DMS153 (cell line): ENCODE data around the gene XYLT1.

ENCODE experiments used
- DNase-seq: peaks from one replicate; lab custom pipeline; 2025; lab: John Stamatoyannopoulos, UW

Gene XYLT1

GRCh38 chr16:17459903-17460521 lies 10.7 kb downstream of the XYLT1 start:
- no peak for DNase-seq

GRCh38 chr16:17457997-17458396 lies 12.8 kb downstream of the XYLT1 start:
- no peak for DNase-seq

GRCh38 chr16:17457513-17457912 lies 13.2 kb downstream of the XYLT1 start:
- no peak for DNase-seq

- no peak for DNase-seq
These were observed 16.5 kb downstream of the XYLT1 start for GRCh38 chr16:17454162-17454730.

- no peak for DNase-seq
These were observed 17.3 kb downstream of the XYLT1 start for GRCh38 chr16:17453364-17454038.

- no peak for DNase-seq
These were observed 17.8 kb downstream of the XYLT1 start for GRCh38 chr16:17452922-17453321.

DNA sequence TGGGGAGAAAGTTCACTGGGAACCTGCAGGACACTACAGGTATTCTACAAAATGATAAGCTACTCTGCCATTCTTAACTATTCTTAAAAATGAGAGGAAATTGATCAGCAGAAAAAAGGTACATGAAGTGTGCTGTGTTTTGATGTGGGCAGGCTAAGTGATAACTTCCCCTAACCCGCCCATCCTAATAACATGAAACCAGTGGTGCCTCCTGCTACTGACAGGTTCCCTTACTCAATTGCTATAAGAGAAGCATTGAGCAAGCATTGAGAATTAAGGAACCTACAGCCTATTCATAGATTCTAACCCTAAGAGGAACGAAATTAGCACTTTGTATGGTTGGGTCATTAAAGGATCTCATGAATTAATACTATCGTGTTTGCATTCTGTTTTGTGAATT lies 18.9 kb downstream of the XYLT1 start:
- no peak for DNase-seq

DNA sequence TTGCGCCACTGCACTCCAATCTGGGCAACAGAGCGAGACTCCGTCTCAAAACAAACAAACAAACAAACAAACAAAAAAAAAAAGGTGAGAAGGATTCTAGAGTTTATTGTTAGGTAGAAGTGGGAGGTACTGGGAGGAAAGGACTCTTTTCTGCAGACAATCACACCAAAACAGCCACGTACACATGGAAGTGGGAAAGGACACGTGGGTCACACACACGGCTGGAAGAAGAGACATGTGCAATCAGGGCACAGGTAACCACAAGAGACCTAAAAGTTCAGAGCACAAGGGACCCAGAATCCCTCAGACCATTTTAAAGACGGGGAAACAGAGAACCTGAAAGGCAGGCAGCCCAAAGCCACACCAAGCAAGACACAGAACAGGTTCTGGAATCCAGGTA lies 20.5 kb downstream of the XYLT1 start:
- no peak for DNase-seq

DNA sequence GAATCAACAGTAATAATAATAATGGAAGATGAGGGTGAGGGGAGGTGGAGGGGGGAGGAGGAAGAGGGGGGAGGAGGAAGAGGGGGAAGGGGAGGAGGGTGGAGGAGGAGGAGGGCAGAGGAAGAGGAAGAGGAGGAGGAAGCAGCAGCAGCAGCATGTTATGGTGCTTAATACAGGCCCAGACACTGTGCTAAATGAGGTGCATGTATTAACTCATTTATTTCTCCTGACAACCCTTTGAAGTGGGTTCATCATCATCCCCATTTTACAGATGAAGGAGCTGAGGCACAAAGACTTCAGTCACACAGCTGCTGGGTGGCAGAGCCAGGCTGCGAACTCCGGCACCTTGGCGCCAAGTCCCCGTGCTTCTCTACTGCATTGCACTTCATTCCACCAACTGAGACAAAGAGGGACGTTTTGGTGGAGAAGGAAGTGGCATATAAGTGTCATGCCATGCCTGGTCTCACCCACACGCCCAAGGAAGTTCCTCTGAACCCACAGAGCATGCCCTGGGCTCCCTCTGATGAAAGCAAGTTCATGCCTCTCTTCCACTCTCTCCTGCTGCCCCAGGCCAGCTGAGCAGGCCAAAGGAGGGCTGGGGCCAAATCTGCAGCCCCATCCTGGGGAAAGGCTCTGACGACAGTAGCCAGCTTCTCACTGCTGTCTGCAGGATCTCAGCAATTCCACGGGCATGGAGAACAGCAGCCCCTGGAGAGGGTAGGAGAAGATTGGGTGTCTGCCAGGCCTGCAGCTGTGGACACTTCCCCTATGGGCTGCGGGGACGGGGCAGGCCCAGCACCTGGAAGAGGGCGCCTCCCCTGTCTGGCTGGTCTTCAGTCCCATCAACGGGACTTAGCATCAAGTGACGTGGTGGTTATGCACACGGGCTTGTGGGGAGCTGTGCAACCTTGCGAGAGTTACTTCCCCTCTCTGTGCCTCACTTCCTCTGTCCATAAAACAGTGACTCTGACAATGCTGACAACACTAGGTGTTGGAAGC lies 21.8 kb downstream of the XYLT1 start:
- no peak for DNase-seq

- DNase-seq = no peak
These were observed 23.6 kb downstream of the XYLT1 start for GRCh38 chr16:17447101-17447569.

DNA sequence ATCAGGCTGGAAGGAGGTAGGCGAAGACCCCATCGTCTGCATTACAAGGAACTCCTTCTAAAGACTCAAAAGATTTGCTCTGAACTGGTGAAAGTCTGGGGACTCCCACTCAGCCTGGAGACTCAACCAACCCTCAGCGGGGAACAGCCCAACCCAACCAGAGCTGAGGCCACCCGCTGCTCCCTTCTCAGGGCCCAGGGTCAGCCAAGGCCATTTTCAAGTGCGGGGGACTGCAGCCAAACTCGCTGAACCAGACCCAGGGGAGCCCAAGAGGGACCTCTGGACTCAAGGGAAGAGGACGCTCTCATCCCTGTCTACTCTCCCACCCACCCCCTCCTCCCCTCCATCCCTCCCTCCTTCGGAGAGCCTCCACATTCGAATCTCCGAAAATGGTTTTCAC lies 24.1 kb downstream of the XYLT1 start:
- DNase-seq = no peak

DNA sequence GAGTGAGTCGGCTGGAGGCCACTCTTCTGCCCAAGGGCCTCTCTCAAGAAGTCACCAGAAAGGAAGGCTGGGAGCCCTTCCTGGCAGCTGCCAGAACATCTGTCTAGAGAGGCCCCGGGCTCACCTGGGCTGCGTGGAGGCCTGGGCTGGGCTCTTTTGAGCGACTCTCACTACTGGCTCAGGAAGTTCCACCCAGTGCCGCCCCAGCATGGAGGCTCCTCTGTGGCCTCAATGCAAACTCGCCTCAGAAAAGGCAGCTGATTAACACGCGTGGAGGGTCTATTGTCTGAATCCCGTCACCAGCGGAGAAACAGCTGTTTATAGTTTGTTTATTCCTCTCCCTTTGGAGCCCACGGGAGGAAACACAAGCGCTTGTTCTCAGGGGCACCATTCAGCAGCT lies 25.3 kb downstream of the XYLT1 start:
- no peak for DNase-seq

GRCh38 chr16:17444658-17445057 lies 26.1 kb downstream of the XYLT1 start:
- no peak for DNase-seq

DNA sequence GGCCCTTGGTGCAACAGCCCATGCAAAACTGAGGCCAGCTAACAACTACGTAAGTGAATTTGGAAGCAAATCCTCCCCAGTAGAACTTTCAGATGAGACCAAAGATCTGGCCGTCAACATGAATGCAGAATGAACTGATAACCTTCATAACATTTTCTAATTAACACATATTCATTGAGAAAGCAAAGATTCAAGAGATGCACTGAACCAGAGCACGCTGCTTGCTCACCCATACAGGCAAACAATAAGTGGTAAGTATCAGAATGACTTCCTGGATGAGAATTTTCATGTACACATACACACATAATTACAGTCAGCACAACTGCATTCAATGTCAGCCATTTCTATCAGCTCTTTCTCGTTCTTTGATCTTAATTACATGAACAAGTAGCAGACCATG lies 30.6 kb downstream of the XYLT1 start:
- DNase-seq = no peak

DNA sequence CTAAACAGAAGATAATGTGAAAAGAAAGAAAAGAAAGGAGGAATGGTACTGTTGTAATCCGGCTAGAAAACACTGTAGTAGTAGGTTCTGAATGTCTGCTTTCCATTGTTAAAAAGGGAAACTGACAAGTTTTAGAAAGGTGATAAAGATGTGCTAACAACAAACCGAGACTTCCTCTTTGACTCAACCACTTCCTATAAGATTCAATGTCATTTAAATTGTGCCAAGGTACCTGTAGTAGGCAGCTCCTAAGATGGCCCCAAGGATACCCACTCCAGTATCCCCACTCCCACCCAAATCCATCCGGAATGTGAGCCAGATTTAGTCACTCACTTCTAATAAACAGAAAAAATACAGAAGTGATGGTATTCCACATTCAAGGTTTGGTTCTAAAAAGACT lies 31.2 kb downstream of the XYLT1 start:
- no peak for DNase-seq

- DNase-seq = no peak
These were observed 32.8 kb downstream of the XYLT1 start for GRCh38 chr16:17437981-17438380.

- DNase-seq = no peak
These were observed 33.5 kb downstream of the XYLT1 start for GRCh38 chr16:17437127-17437720.

DNA sequence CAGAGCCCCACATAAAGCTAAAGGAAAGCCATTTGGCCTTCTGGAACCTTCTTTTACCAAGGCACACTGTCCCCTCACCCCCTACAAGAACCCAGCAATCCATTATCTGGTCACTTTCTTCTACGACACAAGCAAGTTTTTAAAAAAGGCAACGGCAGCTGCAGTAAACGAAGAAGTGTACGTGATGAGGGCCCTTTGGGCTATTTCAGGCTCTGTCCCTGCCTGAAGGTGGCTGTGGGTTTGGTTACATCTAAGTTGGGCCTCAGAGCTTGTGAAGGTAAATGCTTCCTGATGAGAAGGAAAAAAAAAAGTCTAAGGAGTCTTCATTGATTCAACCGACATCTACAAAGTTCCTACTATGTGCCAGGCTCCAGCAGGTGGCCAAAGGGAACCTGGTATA lies 35.4 kb downstream of the XYLT1 start:
- DNase-seq = no peak

DNA sequence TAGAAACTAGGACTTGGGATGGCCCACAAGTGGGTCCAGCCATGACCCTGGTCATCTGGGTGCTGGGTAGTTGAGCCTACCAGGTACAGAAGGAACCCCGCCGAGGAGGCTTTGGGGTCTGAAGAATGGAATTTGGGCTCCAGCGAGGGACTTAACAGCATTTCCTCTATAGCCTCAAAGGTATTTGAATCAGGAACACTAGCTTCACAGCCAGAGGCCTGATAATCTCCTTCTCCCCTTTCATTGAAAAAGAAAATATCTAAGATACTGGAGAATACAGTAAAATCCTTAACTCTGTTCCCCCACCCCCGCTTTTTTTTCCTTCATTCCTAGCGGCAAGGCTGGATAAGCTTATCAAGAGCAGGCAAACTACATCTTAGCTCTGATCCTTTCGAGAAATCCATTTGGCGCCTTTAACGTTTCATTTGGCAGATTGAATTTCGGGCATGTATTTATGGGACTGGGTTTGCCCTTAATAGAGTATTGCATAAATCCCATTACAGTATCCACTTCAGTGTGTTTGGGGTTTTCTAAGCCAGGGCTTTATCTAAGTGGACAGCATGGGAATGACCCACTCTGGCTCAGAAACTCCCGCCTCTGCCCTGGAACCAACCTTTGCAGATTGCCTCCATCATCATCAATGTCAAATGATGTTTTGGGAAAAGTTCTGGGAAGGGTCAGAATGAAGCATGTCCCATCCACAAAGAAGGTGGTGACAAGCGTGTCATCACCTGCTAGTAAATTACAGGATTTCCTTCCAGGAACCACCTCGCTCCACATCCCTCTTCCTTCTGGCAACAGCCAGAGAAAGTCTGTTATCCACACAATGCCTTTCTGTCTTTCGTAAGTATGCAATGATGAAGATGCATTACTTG lies 36.9 kb downstream of the XYLT1 start:
- DNase-seq = no peak

DNA sequence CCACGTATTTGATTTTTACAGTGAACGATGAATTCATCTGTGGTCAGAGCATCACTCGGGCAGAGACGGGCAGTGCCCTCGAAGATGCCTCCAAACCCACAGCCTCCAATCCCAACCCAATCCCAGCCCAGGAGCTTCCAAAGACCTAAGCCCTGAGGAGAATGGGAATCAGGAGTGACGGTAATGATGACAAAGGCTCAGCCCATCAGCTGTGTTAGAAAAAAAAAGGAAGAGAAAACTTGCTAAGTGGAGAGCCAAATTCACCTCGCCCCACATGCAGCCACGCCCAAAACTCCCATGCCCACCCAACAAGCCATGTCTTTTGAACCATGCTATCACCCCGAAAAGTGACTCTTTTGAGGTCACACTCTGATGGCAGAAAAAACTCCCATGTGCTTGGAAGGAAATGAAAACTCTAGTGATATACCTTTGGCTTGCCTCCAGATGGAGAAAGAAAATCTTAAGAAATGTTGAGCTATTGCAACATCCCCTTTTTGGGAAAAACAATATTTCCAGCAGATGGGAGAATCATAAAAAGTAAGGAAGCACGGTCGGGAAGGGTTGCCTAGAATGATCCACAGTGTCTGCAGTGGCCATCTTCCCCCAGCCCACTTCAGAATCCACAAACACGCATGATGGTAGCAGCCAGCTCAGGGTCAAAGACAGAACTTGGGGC lies 37.7 kb downstream of the XYLT1 start:
- no peak for DNase-seq
